ENCODE measurements around the gene LMTK2.
A peak's percentile ranks its signal among the peaks of the same experiment; 100 is the strongest.
"Not testable (repeated sequence)": the region's sequence is repeated elsewhere in the genome, so short reads cannot be mapped to it uniquely, and the experiment has no call there.

LMTK2 gene

DNA sequence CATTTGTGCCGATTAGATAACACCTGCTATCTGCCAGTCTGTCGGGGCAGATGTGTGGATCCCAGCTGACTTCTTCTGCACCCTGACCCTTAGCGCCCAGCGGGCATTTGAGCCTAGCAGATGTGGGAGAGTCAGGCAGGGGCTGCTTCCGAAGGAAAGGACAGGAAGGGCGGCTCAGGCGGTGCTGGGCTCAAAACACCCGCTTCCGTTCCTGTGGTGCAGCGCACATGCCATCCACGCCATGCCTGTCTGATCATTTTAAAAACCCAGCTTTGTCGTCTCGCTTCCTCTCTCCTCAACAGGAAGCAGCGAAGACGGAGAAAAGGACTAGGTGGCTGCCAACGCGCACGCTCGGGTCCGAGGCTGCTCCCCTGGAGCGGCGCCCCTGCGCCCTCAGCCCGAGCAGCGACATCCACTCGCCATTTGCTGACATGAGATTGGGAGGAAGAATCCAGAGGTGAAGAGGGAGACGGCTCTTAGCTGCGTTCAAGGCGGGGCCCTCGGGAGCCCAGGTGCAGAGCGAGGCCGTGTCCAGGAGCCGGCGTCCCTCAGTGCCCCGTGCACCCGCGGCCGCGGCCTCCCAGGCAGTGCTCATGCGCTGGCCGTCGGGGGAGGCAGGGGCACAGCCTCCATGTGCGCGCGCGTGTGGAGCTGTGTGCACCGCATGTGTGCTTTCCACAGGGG is 98.6 kb downstream of the LMTK2 start:
- DNase-seq: no peak

DNA sequence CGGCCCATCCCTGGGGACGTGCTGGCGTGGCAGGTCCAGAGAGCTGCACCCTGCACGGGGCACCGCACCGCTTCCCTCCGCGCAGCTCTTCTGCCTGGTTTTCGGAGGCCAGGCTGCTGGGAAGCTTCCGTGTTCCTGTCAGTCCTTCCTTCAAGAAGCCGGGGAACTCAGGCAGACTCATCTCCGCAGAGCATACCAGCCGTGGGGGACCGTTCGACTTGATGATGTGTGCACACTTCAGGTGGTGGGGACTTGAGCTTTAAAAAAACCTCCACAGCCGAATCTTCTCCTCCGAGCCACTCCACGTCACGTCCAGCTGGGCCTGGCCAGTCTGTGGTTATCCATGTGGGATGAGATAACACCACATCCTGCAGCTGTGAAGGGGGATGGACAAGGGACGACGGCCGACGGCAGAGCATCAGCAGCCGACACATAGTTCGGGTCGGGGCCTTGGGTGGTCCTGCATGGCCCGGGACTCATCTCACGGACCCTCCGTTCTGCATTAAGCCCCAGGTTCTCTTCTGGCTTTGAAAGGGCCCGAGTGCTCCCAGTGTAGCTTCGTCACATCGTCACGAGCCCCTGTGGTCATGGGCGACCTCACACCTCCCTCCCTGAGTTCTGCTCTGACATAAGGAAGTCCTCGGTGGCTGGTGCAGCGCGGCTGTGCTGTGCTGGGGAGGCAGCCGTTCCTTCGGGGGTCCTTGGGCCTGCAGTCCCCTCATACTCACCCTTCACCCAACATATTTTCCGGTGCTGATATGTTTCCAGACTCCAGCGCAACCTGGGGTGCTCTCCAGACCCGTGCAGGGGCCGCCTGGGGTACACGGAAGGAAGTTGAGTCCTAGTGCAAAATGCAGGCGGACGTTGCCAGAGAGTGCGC is 100.0 kb downstream of the LMTK2 start:
- no peak for DNase-seq

DNA sequence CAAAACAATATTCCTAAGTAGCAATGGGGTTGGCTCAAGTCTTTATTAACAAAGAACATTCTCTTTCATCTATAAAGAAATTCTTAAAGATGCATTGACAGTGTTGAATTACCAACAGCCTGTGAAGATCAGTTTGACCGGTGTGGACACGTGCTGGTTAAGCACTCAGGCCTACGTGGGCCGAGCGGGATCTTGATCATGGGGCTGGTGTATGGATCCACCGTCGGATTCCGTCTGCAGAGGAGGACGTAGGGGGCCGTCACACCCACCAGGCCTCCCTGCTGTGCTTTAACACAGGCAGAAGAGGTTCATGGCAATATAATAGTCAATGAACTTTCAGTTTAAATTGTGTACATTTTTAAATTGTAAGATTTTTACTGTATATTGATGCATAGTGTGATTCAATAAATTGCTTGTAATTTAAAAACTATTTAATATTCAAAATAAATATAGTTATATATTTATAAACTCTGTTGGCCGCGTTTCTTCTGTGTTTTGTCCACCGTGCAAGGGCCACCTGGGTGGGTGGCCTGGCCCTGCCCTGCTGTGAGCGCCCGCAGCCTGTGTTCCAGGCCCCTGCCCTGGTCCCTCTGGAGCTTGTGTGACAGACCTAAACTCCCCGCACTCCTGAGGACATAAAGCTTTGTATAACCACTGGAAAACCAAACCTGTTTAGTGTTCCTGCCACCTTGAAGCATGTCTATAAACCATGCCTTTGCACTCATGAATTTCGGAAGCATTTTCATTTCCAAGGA is 102.7 kb downstream of the LMTK2 start:
- no peak for DNase-seq

DNA sequence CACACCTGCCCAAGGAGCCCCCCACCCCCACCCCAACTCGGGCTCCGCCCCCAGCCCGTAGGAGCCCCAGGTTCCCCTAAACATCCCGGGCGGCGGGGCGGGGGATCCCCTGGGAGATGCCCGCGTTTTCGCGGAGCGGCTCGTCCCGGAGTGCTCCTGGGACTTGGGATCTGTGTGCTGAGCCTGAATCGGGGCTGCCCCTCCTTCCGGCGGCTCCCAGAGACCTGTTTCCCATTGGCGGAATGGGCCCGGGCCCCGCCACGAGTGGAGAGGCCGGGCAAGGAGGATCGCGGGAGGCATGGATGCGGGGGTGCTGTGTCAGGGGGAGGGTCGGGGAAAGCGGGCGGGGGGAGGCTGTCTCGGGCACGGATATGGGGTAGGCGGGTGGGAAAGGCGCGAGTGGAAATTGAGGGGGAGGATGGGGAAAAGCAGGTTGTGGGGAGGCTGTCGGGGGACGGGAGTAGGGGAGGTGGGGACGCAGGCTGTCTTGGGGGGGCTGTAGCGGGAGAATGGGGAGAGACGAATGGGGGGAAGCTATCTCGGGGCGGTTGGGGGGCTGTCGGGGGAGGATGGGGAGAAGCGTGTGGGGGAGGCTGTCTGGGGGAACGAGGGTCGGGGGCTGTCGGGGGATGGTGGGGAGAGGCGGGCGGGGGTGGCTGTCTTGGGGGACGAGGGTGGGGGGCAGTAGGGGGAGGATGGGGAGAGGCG is 104.0 kb downstream of the LMTK2 start:
- no peak for DNase-seq

DNA sequence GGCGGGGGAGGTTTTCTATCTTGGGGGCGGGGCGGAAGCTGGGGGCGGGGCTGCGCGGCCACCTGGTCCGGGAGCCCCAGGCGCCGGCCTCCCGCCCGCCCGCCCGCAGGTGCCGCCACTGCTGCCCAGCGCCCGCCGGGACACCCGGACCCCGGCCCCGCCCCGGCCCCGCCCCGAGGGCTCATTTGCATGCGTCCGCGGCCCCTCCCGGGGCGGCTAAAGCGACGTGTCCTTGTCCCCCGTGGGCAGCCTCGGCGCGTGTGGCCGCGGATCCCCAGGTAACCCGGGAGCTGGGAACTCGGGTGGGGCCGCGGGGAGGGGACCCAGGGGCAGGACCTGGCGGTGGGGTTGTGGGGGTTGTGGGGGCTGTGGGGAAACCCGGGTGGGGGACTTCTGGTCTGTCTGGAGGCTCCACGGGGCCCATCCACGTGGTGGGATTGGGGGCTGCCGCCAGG is 104.6 kb downstream of the LMTK2 start, which contains the start of gene BHLHA15:
BHLHA15 (plus strand) TSS at position 219 of the 455 bp plus-strand sequence. CDS start 871 bp downstream, outside the sequence.
- no peak for DNase-seq

DNA sequence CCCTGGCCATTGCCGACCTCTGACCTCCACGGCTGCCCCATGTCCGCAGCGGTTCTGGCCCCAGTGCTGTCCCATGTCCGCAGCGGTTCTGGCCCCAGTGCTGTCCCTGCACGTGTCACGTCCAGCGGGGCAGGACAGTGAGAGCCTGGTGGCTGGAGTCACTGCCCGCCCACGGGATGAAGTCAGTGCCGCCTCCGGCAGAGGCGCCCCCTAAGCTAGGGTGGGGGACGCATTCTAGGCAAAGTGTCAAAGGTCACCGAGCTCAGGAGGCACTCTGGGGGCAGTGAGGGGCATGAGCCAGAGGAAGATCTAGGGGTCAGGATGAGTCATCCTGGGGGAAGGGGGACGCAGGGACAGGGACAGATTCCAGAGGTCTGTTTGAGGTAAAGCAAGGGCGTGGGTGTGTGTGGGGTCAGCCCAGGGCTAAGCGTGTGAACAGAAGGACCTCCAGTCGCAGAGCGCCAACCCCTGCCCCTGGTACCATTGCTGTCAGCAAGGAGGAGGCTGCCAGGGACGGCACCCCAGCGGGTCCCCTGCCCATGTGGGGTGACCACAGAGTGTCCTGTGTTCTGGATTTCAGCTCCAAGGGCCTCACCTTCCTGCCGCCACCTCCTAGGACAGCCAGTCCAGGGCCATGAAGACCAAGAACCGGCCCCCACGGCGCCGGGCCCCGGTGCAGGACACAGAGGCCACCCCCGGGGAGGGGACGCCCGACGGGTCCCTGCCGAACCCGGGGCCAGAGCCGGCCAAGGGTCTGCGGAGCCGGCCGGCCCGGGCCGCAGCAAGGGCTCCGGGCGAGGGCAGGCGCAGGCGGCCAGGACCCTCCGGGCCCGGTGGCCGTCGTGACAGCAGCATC is 105.2 kb downstream of the LMTK2 start:
- DNase-seq: no peak

DNA sequence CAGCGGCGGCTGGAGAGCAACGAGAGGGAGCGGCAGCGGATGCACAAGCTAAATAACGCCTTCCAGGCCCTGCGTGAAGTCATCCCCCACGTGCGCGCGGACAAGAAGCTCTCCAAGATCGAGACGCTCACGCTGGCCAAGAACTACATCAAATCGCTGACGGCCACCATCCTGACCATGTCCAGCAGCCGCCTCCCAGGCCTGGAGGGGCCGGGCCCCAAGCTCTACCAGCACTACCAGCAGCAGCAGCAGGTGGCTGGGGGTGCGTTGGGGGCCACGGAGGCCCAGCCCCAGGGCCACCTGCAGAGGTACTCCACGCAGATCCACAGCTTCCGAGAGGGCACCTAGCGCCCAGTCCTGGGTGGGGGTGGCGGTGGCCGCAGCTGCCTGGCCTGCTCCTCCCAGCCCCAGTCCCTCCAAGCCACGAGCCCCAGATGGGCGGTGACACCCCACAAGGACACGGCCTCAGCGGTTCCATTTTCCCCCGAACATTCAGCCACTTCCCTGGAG is 105.9 kb downstream of the LMTK2 start:
- DNase-seq: no peak

DNA sequence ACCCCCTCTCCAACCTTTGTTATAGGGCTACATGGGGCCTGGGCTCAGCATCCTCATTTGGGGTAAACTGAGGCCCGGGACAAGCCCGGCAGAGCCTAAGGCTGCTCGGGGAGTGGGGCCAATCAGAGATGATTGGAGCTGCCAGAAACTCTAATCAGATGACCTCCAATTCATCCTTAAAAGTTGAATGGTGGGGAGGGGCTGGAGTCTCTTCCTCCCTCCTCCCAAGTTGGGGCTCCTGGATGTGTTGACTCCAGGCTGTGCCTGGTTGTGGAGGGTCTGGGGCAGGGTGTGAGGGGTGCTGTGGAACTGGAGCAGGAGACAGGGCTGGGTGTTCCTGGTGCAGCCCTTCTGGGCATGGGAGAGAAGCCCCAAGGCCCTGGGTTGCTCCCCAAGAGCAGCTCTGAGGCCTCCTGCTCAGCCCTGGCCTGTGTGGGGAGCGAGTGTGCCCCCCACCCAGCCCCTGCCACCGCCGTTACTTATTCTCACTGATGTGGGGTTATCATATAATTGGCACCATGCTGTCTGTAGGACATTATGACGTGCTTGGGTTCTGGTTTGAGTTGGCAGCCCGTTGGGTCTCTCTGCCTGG is 106.7 kb downstream of the LMTK2 start:
- DNase-seq: no peak

DNA sequence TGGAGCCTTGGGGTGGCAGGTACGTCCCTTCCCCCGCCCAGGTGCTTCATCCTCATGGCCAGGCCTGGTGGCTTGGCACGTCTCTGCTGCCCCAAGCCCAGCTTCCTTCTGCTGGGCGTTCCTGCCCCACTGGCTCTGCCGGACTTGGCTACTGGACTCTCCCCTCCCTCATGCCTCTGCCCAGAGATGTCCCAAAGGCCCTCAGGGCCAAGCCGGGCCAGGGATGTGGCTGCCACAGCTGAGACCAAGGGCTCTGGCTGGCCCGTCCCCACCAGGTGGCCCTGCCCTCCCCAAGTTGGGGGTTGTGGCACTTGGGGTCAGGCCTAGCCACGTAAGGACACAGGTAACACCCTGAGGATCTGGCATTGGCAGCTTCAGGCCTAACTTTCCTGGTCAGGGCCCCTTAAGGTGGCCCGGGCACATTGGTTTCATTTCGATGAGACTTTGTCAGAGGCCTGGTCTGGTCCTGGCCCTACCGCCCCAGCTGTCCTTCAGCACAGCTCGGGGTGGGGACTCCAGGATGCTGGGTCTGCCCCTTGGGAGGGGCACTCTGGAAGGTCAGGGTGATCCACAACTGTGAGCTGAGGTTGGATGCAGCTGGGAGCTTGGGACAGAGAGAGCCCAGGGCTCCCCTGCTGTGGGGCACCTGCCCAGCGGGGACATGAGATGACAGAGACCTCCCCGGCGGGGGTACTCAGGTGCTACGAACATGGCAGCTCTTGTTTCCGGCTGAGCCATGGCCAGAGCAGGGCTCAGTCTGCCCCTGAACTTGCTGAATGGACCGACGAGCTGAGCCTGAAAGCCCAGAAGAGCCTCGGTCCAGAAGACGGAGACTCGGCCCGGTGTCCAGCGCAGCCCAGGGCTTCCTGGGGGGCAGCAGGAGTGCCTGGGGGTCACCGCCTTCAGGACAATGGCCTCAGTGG is 107.5 kb downstream of the LMTK2 start:
- DNase-seq: no peak

DNA sequence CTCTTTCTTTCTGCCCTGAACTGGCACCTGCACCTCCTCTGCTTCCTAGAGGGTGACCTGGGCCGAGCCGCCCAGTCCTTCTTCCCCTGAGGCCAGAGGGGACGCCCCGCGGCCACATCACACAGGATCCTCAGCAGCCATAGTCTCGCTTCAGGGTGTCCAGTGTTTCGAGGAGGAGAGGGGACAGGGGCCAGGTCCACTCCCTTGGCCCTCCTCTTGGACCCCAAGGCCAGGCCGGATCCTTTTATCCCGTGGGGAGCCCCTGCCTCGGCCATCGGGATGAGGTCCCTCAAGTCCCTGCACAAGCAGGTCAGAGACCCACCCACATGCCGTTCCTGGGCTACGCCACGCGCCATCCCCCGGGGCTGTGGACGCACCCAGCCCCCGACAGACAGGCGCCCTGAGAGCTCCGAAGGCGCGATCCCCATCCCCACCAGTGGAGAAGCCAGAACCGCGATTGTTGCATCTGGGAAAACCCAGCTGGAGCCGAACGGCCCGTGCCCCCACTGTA is 108.2 kb downstream of the LMTK2 start:
- DNase-seq: no peak

DNA sequence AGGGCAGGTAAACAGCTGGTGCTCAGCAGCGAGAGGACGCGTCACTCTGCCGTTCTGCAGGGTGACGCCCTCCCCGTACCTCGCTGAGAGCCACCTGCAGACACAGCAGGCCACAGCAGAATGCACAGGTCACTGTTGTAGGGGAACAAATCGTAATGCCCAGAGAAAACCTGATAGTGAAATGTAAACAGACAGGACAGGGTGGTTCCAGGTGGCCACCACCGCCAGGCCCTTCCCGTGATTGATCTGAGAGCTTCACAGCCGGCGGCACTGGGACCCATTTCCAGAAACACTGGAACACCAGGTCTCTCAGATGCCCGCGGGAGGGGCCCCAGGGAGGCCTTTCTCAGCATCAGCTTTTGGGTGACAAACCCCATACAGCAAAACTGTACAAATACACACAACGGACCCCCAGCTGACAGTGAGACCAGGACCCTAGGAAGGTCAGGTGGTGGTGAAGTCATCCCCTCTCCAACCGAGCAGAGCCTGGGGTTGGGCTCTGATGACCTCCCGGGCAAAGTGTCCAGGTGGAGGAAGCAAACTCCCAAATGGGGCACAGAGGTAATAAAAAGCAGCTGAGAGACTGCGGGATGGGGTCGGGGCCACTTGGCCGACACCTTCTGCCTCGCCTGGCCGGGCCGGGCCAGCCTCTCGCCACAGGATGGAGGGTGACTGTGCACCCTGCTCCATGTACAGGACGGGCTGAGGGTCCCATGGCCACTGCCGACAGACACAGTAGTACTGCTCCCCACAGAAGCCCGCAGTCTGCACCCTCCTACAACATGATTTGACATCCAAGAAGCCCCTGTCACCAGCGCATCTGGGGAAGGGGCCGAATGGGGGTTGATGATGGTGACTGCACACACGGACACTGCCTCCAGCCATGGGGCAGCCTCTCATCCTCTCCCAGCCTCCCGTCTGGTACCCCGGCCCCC is 109.2 kb downstream of the LMTK2 start:
- peak; percentile 44 for DNase-seq

DNA sequence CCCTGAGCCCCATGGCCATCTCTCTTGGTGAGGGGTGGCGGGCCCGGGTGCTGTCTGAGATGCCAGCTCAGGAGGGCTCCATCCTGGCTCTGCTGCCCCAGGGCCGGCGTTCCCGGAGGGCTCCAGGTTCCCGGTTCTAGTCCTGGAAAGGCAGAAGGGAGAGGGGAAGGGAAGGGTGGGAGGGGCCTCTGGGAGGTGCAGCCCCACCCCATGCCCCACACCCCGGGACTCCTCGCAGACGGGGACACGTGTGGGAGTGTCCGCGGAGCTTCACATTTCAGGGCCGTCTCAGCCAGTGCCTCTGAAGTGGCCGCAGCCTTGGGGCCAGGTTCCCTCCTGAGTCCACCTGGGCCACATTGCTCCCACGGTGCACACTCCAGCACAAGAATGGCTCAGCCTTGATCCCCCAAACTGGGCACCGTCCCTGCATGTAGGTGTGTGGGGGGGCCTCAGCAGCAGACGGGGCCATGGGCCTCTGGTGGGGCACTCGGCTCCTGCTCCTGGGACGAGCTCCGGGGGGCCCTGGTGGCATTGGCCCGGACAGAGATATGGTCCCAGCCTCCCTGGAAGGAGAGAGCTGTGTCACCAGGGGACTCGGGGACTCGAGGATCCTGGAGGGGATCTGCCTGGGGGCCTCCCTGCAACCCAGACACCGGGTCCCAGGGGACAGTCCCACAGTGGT is 110.4 kb downstream of the LMTK2 start:
- no peak for DNase-seq

DNA sequence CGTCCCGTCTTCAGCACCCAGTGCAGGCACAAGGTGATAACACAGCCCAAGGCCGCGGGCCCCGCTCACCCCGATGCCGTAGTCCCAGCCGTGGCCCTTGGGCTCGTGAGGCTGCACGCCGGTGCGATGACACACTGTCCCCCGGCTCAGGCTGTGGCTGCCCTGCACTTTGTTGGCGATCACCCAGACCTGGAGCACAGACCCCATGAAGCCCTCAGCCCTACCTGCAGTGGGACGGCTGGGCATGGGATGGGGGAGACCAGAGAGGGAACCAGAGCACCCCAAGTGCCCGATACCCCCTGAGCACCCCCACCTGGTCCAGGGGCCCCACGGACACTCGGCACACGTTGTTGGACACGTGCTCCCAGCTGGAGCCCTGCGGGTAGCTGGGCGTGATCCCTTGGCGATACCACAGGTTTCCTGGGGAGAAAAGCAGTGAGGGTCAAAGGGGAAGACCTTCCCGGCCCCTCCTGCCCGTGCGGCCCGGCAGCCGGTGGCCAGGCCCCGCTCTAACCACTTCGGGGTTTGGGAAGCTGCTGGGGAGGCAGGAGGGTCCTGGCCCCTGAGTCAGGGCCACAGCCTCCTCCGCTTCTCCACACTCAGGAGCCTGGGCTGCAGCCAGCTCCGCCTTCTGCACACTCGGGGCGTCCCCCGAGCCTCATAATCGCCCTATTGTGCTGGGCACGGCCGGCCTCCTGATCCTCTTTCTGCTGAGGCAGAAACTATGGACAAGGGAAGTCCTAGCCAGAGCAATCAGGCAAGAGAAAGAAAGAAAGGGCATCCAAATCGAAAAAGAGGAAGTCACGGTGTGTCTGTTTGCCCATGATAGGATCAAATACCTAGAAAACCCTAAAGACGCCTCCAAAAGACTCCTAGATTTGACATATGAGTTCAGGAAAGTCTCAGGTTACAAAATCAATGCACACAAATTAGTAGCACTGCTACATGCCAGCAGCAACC is 111.2 kb downstream of the LMTK2 start:
- DNase-seq: no peak

DNA sequence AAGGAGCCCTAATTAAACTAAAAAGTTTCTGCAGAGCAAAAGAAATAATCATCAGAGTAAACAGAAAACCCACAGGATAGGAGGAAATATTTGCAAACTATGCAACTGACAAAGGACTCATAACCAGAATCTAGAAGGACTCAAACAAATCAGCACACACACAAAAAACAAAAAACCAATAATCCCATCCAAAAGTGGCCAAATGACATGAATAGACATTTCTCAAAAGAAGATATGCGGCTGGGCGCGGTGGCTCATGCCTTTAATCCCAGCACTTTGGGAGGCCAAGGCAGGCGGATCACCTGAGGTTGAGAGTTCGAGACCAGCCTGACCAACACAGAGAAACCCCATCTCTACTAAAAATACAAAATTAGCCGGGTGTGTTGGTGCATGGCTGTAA is 112.7 kb downstream of the LMTK2 start:
- not testable (repeated sequence) for DNase-seq

DNA sequence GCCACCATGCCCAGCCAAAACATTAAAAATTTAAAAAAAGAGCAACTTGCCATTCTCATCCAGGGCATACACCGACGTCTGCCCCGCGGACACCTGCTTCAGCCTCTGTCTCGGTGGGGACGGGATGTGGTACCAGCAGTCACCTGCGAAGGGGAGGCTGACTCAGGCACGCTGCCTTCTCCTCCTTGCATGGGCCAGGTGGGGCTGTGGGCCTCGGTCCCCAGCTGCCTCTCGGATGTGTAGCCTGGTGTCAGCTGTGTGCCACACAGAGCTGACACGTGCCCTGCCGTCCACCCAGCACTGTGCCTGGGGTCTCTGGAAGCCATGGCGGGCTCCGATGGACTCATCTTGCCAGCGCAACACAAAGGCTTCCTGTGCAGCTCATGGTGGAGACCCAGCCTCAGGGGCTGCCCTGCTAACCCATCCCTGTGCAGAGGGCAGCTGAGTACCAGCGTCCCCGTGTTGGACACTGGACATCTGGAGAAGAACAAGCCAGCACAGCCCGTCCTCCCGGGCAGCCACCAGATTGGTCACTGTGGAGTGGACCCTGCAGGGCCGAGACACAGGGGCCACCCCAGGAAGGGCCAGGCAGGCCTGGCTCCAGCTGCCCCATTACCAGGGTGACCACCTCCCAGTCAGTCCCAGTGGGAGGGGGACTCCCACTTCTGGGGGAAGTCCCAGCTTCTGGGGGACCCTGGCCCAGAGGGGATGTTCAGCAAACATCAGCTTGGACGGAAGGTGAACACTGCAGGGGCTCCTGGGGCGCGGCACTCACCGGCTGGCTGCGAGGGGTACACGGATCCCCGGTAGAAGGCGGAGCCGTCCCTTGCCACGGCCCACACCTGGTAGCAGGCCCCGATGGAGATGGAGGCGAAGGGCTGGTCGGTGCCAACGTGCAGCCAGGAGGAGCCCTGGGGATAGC is 115.2 kb downstream of the LMTK2 start:
- no peak for DNase-seq

Data from SHP77 treated with DMSO at 0.1 percent for 48 hours (cell line).